Ammon's horn (tissue), 1 donor: ENCODE data around the gene SRP9.
"Not testable (repeated sequence)": the region's sequence is repeated elsewhere in the genome, so short reads cannot be mapped to it uniquely, and the experiment has no call there.

Experiments
- DNase-seq: peaks from one replicate; pipeline ENCODE4 v3.0.0-alpha.2; 2016; ENCODE audit warnings: low spot score

The SRP9 gene

DNA sequence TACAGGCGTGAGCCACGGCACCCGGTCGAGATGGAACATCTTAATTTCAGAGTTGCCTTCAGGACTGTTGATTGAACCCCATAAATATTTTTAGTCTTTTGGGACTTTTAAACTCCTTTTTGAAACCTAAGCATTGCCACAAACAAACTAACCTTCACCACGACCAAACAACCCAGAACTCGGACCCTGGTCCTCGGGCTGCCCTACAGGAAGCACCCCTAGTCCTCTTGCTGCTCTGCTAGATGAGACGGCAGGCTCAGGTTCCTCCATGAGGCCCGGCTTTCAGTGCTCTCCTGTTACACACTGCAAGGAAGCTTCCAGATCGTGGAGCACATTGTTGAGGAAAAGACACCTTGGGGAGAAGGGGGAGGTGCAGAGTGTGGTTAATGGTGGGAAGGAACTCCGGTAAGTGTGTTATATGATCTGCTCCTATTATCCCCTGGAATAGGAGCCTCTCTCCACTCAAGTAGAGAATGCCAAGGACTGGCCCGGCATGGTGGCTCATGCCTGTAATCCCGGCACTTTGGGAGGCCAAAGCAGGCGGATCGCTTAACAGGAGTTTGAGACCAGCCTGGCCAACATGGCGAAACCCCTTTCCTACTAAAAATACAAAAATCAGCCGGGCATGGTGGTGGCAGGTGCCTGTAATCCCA is 38.0 kb downstream of the SRP9 start:
- no peak for DNase-seq

DNA sequence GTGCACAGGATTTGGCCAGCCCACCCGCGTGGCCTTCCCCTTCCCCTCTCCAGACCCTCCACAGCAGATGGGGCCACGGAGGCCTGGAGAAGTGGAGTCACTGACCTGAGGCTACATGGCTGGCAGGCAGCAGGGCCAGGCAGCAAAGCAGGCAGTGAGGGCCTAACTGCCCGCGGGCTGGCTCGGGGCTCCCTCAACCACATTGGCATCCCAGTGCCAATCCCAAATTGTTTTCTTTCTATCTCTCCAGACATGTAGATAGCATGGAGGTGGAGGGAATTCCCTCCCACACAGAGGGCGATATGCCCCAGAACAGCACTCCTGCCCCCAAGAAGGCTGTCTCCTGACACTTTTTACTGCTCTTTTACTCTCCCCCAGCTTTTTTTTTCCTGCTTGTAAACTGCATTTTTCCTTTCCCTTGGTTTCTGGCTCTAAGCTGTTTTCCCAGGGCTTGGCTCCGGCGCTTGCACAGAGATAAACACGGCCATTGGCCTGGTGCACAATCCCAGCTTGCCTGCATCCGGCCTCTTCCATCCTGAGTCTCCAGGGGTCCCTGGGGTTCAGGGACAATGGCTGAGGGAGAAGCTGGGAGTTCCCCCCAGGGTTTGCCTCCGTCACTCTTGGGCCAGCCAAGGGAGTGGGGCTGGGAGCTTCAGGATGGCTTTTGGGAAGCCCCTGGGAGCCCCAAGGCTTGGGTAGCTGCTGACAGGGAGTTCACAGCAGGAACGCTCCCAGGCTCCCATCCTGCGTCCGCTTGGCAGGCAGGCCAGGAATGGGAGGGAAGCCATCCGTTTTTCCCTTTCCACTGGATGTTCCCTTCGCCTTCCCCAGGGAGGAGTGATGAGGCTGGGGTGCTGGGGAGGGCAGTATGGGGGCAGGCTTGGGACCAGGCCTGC is 39.3 kb downstream of the SRP9 start:
- DNase-seq, result peak; percentile 33

DNA sequence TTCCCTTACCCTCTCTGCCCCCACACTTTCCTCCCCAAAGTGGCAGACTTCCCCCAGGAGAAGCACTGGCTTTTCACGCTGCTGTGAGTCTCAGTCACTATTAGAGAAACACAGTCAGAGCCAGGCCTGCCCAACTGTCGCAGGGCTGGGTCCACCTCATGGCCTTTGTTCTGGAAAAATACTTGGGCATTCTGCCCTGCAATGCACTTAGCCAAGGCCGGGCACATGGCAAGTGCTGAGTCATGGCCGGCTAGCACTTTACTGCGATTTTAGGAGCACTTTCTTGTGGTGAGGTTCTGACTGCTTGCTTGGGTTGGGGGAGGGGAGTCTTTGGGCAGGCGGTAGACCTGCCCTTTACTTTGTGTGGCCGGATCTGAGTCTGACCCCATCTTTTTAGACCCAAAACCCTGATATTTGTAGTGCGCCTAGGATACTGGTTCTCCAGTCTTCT is 40.0 kb downstream of the SRP9 start:
- peak; percentile 89 for DNase-seq

GRCh38 chr1:225818229-225818628 is 40.6 kb downstream of the SRP9 start:
- DNase-seq, result no peak

- no peak for DNase-seq
Observed at GRCh38 chr1:225819346-225820192, 41.9 kb downstream of the SRP9 start.

DNA sequence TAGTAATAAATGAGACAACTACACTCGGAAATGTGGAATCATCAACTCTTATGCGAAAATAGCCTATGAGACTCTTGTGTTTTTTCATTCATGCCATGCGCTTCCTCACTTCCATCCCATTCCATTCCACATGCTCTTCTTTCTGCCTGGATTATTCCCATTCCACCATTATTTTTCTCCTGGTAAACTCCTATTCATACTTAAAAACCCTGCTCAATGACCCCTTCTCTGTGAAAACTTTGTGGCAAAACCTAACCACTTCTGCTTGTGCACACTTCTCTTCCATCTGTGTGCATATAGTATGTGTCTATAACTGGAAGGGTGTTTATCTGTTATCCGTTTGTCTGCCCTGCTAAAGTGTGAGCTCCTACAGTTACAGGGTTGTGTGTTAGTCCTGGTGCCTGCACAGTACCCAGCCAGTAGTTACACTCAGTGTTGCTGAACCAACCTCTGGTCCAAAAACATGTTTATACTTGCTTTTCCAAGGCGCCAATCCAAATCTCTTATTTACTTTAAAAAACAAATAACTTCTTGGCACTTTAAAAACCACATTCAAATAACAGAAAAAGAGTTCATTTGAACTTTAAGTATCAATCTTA is 43.0 kb downstream of the SRP9 start:
- no peak for DNase-seq

DNA sequence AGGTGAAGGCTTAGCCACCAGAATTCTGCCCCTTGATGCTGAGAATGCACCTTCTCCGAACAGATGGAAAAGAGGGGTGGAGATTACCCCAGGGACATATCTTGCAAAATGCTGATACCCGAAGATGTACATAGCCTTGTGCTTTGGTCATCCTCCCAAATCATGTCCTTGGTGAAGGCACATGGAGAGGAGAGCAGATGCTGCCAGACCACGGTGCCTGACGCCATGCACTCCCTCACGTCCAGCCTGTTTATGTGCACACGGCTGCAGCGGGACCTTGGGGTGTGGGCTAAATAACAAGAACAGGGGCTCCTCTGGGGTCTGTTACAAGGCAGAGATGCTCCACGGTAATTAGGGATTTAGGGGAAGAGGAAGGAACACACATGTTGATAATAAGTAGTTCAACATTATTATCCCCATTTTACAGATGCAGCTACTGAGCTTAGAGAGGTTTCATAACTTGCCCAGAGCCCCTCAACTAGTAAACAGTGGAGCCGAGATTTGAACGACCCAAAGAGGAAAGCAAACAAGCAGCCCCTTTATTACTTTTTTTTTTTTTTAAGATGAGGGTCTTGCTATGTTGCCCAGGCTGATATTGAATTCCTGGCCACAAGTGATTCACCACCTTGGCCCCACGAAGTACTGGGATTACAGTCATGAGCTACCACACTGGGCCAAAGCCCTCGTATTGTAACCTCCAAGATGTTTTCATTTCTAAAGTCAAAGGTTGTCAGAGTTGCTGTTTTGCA is 45.2 kb downstream of the SRP9 start:
- DNase-seq, result no peak

GRCh38 chr1:225823811-225824261 is 46.2 kb downstream of the SRP9 start:
- DNase-seq, result no peak

DNA sequence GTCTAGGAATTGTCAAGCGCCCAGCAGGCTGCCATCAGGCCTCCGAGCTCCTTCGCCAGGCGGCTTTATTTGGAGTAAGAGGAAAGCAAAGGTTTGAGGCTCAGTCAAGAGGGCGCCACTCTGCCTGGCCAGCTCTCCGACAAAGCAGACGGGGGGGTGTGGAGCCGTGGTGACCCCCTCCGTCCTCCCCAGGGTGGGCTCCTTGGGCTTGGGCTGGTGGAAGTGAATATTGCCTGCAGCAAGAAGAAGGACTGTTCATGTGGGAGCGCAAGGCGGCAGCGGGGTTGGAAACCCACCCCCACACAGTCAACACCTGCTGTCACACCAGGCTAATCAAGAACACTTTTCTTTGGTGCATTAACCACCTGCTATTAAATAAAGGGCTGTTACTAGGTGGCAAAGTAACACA is 46.9 kb downstream of the SRP9 start:
- no peak for DNase-seq

- no peak for DNase-seq
Observed at GRCh38 chr1:225825078-225825477, 47.5 kb downstream of the SRP9 start.

DNA sequence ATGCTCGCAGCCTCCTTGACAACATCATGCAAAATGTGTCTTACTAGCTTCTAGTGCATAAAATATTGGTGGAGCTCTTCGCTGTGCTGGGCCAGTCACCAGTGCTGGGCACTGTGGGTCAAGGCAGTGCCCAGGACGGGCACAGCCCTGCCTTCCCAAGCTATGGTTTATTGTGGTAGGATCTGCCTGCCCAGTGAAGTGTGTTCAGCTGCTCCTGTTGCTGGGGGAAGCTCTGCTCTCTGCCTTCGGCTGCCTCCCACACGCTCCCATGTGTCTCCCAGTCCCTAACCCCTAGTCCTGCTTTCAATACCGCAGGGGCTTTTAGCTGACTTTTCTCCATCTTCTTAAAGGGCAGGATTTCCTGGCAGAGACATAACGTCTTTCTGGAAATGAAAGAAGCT is 48.0 kb downstream of the SRP9 start:
- DNase-seq, result peak; percentile 57

GRCh38 chr1:225827076-225827475 is 49.5 kb downstream of the SRP9 start:
- DNase-seq, result no peak

- no peak for DNase-seq
Observed at GRCh38 chr1:225828706-225829345, 51.2 kb downstream of the SRP9 start.

- DNase-seq, result no peak
Observed at GRCh38 chr1:225830841-225831240, 53.2 kb downstream of the SRP9 start.

GRCh38 chr1:225834417-225835329 is 57.0 kb downstream of the SRP9 start:
- peak; percentile 62 for DNase-seq

GRCh38 chr1:225835856-225836255 is 58.2 kb downstream of the SRP9 start:
- DNase-seq, result no peak

DNA sequence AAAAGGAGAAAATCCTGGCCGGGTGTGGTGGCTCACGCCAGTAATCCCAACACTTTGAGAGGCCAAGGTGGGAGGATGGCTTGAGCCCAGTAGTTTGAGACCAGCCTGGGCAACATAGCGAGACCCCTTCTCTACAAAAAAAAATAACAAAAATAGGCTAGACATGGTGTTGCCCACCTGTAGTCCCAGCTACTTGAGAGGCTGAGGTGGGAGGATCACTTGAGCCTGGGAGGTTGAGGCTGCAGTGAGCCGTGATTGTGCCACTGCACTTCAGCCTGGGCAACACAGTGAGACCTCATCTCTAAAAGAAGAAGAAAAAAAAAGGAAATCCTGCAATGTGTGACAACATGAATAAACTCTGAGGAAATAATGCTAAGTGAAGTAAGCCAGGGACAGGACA is 58.7 kb downstream of the SRP9 start:
- not testable (repeated sequence) for DNase-seq

- no peak for DNase-seq
Observed at GRCh38 chr1:225838793-225839192, 61.2 kb downstream of the SRP9 start.
